B cell (primary cell): ENCODE measurements around the gene ABCG5.

Experiments used
- EZH2 ChIP-seq: IDR thresholded peaks from 2 replicates; pipeline ENCODE4 v1.6.1; 2012; ENCODE audit warnings: borderline replicate concordance, low read depth, mild to moderate bottlenecking, moderate library complexity, low read length; ENCODE audit not compliant: insufficient read depth, poor library complexity, severe bottlenecking
- TF ChIP-seq, protein P1 (sequence below): fragments of 200-600 bp; IDR thresholded peaks from one replicate; pipeline ENCODE4 v1.8.0; 2022; ENCODE audit warnings: antibody characterized with exemption, mild to moderate bottlenecking

DNA sequence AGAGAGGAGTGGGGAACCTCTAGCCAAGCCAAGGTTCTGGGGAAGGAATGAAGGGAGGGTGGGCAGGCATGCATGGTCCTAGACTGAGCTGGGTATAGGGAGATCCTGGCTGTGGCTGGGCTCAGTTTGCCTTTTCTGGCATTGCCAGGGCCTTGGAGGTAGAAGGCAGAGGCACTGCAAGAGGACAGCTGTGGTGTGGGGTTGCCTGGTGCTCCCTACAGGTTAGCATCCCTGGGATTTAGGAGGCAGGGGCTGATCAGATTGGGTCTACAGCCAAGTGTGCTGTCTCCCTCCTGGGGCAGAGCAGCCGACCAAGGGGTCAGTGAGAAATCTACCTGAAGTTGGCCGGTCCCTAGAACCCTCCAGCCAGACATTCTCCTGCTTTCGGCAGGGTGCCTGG is 16.0 kb upstream of the ABCG5 start:
- no peak for TF ChIP-seq EZH2
- TF ChIP-seq, protein P1, sequence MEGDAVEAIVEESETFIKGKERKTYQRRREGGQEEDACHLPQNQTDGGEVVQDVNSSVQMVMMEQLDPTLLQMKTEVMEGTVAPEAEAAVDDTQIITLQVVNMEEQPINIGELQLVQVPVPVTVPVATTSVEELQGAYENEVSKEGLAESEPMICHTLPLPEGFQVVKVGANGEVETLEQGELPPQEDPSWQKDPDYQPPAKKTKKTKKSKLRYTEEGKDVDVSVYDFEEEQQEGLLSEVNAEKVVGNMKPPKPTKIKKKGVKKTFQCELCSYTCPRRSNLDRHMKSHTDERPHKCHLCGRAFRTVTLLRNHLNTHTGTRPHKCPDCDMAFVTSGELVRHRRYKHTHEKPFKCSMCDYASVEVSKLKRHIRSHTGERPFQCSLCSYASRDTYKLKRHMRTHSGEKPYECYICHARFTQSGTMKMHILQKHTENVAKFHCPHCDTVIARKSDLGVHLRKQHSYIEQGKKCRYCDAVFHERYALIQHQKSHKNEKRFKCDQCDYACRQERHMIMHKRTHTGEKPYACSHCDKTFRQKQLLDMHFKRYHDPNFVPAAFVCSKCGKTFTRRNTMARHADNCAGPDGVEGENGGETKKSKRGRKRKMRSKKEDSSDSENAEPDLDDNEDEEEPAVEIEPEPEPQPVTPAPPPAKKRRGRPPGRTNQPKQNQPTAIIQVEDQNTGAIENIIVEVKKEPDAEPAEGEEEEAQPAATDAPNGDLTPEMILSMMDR, result no peak
